Fibroblast of the conjunctiva (primary cell): ENCODE data around the gene GRWD1.

ENCODE experiments used
- DNase-seq: peaks from one replicate; pipeline ENCODE4 v3.0.0-alpha.2; 2010; ENCODE audit warnings: low read depth

GRWD1 gene

DNA sequence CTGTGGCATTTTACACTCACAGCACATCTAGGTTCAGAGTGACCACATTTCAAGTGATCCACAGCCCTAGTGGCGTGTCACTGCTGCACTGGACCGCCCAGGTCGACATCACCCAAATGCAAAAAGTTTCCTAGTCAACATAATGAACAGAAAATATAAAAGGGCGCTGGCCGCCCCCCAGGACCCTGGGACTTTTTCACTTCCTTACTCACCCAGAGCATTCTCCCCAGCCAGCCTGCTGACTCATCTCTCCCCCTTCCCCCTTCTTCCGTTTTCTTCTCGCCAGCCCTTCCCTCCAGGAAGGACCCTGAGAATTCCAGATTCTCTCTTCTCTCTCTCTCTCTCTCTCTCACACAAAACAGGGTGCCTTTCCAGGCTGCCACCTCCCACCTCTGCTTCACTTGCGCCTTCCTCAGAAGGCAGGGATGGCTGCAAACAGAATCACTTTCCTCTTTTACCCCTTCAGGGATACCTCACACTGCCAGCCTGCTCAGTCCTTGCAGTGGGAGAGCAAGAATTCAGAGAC, 21.0 kb upstream of the GRWD1 start:
- no peak for DNase-seq

DNA sequence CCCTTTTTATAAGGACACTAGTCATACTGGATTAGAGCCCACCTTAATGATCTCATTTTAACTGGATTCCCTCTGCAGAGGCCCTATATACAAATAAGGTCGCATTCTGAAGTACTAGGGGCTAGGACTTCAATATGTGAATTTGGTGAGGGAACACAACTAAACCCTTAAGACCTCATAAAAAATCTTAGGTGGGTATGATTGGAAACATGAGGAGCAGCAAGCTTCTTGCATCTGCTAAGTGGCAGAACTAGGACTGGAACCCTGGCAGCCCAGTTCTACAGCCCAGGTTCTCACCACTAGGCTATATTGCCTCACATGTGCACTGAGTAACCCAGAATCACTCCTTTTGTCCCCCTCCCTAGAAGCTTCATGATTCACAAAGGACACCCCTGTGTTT, 17.1 kb upstream of the GRWD1 start:
- DNase-seq, result no peak

DNA sequence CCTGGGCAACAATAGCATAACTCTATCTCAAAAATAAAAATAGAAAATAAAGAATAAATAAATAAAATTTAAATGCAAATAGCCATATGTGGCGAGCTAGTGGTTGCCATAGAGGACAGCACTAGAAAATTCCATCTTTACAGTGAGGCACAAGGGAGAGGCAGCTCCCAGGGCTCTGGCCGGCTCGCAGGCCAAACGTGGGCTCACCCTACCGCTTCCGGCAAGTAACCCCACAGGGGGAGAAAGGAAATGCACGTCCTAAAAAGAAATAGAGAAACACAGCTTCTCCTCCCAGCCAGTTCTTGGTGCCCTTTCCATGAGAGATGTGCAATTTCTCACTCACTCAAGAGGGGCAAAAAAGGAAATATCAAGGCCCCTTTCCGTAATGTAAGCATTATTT, 12.4 kb upstream of the GRWD1 start:
- no peak for DNase-seq

DNA sequence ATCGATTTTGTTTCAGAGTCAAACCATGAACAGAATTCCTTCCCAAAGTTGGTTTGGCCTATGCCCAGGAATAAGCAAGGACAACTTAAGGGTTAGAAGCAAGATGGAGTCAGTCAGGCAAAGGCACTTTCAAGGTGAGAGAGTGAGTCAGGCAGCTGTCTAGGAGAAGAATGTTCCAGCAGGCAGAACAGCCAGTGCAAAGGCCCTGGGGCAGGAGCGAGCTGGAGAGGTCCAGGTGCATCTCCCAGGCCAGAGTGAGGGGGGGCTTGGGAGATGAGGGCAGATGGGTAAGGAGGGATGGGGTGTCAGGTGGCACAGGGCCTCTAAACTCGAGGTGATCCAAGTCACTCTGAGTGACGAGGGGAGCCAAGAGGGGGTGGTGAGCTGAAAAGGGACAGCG, 9.2 kb upstream of the GRWD1 start:
- no peak for DNase-seq

DNA sequence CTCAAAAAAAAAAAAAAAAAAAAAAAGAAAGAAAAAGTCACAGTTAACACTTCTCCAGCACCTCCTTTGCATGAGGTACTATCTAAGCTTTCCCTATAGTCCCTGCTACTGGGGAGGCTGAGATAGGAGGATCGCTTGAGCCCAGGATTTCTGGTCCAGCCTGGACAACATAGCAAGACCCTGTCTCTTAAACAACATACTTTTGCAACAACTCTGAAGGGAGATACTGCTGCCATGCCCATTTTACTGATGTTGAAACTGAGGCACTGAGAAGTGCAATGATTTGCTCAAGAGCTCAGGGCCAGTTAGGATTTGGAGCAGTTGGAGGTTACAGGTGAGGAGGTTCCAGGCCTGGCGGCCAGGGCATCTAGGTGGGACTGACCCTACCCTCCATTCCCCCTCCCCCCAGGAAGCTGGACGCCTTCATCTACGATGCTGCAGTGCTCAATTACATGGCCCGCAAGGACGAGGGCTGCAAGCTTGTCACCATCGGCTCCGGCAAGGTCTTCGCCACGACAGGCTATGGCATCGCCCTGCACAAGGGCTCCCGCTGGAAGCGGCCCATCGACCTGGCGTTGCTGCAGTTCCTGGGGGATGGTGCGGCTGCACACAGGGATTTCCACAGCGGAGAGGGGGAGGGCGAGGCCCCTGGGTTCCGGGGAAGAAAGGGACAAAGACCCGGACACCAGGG, 4.3 kb upstream of the GRWD1 start:
- DNase-seq, result no peak

DNA sequence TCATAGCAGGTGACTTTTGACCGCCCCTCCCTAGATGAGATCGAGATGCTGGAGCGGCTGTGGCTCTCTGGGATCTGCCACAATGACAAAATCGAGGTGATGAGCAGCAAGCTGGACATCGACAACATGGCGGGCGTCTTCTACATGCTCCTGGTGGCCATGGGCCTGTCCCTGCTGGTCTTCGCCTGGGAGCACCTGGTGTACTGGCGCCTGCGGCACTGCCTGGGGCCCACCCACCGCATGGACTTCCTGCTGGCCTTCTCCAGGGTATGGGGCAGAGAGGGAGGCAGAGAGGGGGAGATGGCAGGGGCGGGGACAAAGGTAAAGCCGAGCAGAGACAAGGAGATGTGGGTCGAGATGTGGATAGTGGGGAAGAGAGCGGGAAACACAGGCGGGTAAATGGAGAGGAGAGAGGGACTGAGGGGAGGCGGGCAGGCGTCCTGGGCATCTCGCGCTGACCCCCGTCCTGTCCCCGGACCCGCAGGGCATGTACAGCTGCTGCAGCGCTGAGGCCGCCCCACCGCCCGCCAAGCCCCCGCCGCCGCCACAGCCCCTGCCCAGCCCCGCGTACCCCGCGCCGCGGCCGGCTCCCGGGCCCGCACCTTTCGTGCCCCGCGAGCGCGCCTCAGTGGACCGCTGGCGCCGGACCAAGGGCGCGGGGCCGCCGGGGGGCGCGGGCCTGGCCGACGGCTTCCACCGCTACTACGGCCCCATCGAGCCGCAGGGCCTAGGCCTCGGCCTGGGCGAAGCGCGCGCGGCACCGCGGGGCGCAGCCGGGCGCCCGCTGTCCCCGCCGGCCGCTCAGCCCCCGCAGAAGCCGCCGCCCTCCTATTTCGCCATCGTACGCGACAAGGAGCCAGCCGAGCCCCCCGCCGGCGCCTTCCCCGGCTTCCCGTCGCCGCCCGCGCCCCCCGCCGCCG, 3.4 kb upstream of the GRWD1 start:
- no peak for DNase-seq

DNA sequence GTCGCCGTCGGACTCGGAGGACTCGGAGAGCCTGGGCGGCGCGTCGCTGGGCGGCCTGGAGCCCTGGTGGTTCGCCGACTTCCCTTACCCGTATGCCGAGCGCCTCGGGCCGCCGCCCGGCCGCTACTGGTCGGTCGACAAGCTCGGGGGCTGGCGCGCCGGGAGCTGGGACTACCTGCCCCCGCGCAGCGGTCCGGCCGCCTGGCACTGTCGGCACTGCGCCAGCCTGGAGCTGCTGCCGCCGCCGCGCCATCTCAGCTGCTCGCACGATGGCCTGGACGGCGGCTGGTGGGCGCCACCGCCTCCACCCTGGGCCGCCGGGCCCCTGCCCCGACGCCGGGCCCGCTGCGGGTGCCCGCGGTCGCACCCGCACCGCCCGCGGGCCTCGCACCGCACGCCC, 2.5 kb upstream of the GRWD1 start:
- DNase-seq, result no peak

DNA sequence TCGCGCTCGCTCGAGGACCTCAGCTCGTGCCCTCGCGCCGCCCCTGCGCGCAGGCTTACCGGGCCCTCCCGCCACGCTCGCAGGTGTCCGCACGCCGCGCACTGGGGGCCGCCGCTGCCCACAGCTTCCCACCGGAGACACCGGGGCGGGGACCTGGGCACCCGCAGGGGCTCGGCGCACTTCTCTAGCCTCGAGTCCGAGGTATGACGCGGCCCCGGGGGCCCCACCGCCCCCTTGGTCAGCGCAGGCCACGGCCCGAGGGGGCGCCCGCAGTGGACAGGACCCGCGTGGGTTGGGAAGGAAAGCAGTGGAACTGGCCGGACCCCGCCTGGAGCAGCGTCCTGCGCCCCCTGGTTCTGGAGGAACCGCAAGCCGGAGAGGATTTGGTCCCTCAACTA, 2.1 kb upstream of the GRWD1 start:
- DNase-seq, result no peak

DNA sequence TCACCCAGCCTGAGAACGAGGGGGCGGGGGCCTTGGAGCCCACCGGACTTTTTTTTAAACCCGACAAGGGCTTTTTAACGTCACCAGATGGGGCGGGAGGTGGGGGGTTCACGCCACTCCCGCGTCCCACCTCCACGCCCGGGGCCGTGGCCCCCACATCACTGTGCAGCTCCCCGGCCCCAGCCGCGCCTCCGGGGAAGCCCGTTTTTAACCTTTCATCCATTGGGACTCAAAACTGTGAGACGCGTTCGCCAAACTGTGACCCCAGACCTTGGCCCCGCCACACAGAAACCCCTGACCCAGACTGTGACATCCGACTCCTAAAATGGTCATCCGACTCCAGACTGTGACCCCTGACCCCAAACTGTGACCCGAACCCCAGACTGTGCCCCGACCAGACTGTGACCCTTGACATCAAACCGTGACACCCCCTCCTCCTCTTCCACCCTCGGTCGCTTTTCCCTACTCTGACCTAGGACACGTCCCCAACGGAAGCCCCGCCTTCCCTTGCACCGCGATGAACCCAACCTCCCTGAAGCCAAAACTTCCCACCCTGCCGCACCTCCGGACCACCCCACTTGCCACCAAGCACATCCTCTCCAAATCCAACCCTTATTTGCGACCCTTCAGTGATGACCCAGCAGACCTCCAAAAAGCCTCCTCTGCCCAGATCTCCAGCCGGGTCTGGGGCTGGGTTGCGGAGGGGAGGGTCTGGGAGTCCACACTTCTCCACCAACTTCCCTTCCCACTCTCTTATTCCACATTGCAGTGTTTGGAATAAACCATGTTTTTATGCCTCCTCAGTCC, 1.5 kb upstream of the GRWD1 start:
- DNase-seq, result no peak

DNA sequence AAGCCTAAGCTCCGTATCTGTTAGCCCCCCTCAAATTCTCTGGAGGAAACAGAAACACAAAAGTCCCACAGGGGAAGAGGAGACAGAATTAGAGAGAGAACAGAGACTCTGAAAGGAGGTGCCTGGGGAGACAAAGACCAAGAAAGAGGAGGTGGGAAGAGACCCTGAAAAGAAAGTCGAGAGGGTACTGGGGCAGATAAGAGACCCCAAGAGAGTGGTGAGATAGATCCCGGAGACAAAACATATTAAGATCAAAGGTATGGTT, 915 bp upstream of the GRWD1 start:
- DNase-seq, result no peak

DNA sequence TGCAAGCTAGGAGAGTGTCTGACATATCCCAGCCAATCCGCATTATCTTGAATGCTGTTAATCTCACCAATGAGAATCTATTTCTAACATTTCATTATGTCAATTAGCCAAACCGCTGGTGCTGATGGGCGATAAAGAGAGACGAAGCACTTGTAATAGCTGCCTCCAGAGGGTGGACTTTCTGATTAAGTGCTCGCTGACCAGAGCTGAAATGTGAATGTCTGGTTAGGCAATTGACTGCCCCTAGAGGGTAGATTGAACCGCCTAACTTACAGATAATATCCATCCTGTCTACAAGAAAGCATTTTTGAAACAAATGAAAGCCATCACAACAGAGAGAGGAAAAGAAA, 552 bp upstream of the GRWD1 start:
- peak; percentile 89 for DNase-seq

DNA sequence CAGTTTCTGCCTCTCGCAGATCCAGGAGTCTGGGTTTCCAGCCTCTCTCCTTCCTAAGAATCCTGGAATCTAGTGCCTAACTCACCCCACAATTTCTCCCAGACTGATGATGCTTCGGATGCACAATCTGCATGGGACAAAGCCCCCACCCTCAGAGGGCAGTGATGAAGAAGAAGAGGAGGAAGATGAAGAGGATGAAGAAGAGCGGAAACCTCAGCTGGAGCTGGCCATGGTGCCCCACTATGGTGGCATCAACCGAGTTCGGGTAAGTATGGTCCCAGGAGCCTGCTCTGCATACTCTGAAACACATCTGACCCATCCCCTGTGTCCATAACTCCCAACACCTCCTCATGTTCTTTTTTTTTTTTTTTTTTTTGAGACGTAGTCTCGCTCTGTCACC, 796 bp downstream of the GRWD1 start:
- no peak for DNase-seq

DNA sequence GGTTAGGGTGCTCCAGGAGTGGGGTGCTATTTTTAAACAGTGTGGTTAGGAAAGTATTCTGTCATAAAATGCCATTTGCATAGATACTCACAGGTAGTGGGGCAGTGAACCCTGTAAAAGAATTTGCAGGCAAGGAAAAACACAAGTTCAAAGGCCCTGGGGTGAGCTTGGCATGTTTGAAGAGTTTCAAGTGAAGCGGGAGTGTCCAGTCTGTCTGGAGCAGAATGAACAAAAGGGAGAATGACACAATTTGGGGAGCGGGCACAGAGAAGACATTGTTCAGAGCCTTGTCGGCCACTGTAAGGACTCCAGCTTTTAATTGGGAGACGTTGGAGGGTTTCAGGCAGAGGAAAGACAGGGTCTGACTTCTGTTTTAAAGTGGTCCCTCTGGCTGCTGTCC, 2.8 kb downstream of the GRWD1 start:
- no peak for DNase-seq

DNA sequence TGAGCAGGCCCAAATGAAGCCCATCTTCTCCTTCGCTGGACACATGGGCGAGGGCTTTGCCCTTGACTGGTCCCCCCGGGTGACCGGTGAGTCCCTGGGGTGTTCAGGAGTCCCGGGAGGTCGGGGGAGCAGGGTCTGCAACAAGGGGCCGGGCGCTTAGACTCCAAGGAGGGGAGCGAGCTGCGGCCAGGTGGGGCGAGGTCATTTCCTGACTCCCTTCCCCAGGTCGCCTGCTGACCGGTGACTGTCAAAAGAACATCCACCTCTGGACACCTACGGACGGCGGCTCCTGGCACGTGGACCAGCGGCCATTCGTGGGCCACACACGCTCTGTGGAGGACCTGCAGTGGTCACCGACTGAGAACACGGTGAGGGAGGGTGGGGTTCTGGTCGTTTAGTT, 4.7 kb downstream of the GRWD1 start:
- no peak for DNase-seq

DNA sequence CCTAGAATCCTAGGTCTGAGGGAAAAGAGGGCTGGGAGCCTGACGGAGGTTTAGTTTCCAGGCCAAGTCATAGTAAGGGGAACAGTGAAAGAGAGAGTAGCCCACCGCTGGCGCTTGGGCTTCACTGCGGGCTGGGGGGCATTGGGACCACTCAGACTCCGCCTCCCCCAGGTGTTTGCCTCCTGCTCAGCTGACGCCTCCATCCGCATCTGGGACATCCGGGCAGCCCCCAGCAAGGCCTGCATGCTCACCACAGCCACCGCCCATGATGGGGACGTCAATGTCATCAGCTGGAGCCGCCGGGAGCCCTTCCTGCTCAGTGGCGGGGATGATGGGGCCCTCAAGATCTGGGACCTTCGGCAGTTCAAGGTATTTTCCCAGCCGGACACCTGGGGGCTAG, 5.1 kb downstream of the GRWD1 start:
- no peak for DNase-seq

DNA sequence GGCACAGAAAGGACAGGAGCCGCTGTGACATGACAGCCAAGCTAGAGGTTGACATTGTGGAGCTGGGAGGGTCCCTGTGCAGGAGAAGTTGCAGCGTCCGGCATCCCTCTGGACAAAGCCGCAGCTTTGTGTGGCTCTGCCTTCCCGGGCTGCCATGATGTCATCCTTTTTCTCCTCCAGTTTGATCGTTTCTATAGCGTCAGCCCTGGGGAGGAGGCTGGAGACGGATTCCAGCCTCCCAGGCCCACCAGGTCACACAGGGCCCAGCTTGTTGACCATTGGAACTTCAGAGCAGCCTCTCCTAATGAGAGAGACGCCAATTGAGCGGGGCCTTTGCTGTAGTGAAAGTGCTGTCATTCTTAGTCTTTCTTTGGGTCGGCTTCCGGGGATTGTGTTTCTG, 5.8 kb downstream of the GRWD1 start:
- DNase-seq, result no peak

DNA sequence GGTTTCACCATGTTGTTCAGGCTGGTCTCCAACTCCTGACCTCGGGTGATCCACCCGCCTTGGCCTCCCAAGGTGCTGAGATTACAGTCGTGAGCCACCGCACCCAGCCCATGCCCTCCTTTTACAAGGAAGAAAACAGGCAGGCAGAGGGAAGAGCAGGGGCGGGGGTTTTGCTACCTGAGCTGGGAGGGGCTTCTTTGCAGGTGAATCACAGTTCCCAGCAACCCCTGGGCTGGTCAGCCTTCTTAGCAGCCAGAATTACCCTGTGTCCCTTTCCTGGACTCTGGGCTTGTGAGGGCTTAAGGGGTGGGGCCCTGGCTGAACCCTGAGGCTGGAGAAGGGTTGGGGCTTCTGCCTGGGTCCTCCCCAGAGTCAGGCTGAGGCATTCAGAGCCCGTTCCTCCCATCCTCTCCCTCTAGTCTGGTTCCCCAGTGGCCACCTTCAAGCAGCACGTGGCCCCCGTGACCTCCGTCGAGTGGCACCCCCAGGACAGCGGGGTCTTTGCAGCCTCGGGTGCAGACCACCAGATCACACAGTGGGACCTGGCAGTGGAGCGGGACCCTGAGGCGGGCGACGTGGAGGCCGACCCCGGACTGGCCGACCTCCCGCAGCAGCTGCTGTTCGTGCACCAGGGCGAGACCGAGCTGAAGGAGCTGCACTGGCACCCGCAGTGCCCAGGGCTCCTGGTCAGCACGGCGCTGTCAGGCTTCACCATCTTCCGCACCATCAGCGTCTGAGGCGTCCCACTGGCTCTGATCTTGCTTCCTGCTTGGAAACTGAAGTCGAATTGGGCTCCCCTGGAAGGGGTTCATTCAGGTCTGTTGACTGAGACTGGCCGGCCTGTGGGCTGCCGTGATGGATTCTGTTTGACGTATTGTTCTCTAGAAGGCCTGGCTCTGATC, 6.8 kb downstream of the GRWD1 start:
- DNase-seq, result no peak

DNA sequence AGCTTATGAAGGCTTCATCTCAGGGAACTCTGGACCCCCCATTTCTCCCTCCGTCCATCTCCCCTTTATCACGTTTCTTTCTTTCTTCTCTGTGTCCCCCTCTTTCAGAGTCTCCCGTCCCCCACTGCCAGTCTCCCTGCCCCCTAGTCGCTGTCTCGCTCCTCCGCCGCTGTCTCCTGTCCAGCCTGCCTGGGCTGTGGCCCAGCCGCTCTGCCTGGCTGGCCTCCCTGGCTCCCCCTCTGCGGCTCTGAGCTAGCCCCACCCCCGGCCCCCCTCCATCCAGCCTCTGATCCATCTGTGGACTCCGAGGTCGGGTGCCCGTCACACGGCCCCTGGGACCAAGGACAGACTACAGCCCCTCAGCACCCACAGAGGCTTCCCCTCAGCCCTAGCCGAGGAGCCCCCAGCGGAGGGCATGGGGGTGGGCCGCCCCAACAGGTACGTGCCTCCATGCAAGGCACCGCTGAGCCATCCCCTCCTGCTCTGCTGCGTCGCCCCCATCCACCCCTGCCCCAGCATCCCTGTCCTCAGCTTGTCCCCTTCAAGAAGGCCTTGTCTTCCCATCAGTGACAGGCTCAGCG, 8.5 kb downstream of the GRWD1 start:
- DNase-seq, result no peak

DNA sequence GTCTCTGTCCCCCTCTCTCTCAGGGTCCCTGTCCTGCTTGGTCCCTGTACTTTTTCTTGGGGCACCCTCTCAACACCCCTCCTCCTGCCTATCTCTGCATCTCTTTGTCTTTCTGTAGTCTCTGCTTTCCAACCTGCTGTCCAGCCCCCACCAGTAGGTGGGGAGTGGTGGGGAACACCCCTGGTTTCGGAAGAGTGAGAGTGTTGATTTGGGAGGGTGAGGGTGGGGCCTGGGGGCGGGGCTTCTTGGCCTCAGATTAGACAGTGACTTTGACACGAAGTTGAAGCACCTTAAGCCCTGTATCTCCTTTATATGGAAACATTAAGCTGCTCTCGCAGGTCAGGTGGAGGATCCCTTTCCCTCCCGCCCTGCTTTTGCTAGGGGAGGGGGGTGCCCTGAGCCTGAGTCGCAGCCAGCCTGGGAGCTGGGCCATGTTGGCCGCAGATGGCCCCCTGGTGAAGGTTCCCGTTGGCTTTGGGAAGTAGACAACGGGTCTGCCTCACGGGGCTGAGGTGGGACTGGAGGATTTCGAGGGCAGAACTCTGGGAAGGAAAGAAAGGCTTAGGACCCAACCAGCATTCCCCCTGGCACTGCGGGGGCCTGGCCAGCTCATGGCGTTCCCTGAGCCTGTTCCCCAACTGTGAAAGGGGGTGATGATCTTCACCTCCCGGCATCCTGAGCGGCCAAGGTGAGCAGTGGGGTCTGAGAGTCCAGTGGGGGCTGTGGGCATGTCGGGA, 9.6 kb downstream of the GRWD1 start, which contains the start of gene KCNJ14:
Gene KCNJ14 (plus strand): TSS at position 404 of the 737 bp plus-strand sequence. CDS start 6,151 bp downstream, outside the sequence.
- no peak for DNase-seq

DNA sequence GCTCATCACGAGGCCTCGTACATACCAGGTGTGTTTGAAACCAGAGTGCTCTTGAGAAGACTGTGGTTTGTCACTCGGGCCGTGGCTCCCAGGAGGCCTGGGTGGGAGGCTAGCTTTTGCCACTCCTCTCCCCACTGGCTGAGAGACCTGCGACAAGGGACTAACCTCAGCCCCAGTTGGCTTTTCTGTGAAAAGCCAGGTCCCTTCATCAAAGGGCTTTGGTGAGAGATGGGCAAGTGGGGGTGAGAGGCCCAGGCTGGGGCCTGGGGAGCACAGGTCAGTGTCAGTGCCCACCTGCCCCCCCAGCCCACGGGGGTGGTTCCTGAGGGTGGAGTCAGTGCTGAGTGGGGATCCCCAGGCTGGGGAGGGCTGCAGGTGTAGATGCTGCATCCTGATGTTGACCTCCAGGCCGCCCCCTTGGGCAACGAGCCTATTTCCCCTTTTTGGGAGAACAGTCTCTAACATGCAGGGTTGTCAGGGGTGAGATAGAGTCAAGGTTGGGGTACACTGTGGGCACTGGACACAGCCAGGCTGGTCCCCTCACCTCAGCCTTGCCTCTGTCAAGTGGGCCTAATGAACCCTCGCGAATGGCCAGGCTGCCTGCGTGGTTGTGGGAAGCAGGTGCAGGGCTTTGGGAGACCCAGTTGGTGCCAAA, 10.3 kb downstream of the GRWD1 start:
- DNase-seq, result no peak
